PC-3 (cell line): ENCODE measurements around the gene PIEZO1. TPM values are rescaled to one million over a fixed set of nuclear protein-coding genes. Genes with fewer than 3 reads are reported as not detected.

Experiments used
- ATAC-seq: fragments of 200-7000 bp; cut with Tn5 transposase; 2 replicates; pipeline ENCODE4 v1.9.1; 2020; ENCODE audit warnings: mild to moderate bottlenecking, moderate library complexity
- BruUV-seq: library from RNA; stranded (reverse); fragments of 400-500 nt; replicated peaks from 2 replicates; lab custom pipeline; 2021; lab: Mats Ljungman, UMichigan
- CTCF ChIA-PET: fragments of 300-600 bp; sonication (Branson Sonifier 250); formaldehyde crosslinking; loops from one replicate; lab custom pipeline; 2022; ENCODE audit warnings: antibody characterized with exemption; lab: Charles Lee
- POLR2A ChIA-PET: fragments of 300-600 bp; sonication (Branson Sonifier 250); formaldehyde crosslinking; loops from one replicate; lab custom pipeline; 2022; ENCODE audit warnings: antibody characterized with exemption; ENCODE audit not compliant: unreplicated experiment; lab: Charles Lee
- DNase-seq: peaks from one replicate; pipeline ENCODE4 v3.0.0-alpha.2; 2015
- H2AFZ ChIP-seq: fragments of 300-600 bp; sonication (generic); 2 replicates; pipeline ENCODE4 v1.6.0; 2016; ENCODE audit warnings: antibody characterized with exemption, low read length
- H3F3A ChIP-seq: fragments of 300-600 bp; sonication (generic); one replicate; pipeline ENCODE4 v1.6.0; 2017; ENCODE audit warnings: antibody characterized with exemption, low read length, control low read depth, mild to moderate bottlenecking; ENCODE audit not compliant: unreplicated experiment
- H3K27ac ChIP-seq: fragments of 300-600 bp; sonication (generic); 2 replicates; pipeline ENCODE4 v1.5.1; 2016; ENCODE audit warnings: mild to moderate bottlenecking, low read length
- H3K27me3 ChIP-seq: fragments of 300-600 bp; sonication (generic); 2 replicates; pipeline ENCODE4 v1.6.1; 2016; ENCODE audit warnings: low read length, mixed read lengths
- H3K36me3 ChIP-seq: fragments of 300-600 bp; sonication (generic); 2 replicates; pipeline ENCODE4 v1.6.1; 2016; ENCODE audit warnings: low read depth, mixed run types, low read length, mixed read lengths
- H3K4me1 ChIP-seq: fragments of 300-600 bp; sonication (generic); 2 replicates; pipeline ENCODE4 v1.5.1; 2016; ENCODE audit warnings: low read length; ENCODE audit not compliant: insufficient read depth
- H3K4me2 ChIP-seq: fragments of 300-600 bp; sonication (generic); 2 replicates; pipeline ENCODE4 v1.6.0; 2016; ENCODE audit warnings: low read length
- H3K4me3 ChIP-seq: fragments of 300-600 bp; sonication (generic); 2 replicates; pipeline ENCODE4 v1.5.1; 2016; ENCODE audit warnings: mild to moderate bottlenecking, low read length, mixed read lengths
- H3K79me2 ChIP-seq: fragments of 300-600 bp; sonication (generic); 2 replicates; pipeline ENCODE4 v1.6.1; 2017; ENCODE audit warnings: low read length, mixed read lengths
- H3K9ac ChIP-seq: fragments of 300-600 bp; sonication (generic); 2 replicates; pipeline ENCODE4 v1.6.0; 2016; ENCODE audit warnings: mild to moderate bottlenecking, low read length
- H3K9me2 ChIP-seq: fragments of 300-600 bp; sonication (generic); replicated peaks from 2 replicates; pipeline ENCODE4 v1.6.1; 2016; ENCODE audit warnings: mixed run types, low read length, mixed read lengths
- H3K9me3 ChIP-seq: fragments of 300-600 bp; sonication (generic); 2 replicates; pipeline ENCODE4 v1.6.1; 2016; ENCODE audit warnings: low read length, mixed read lengths
- H4K20me1 ChIP-seq: fragments of 300-600 bp; sonication (generic); 2 replicates; pipeline ENCODE4 v1.6.1; 2016; ENCODE audit warnings: low read length, mixed read lengths
- EZH2 ChIP-seq: fragments of 300-600 bp; sonication (generic); IDR thresholded peaks from one replicate; pipeline ENCODE4 v1.6.1; 2017; ENCODE audit warnings: antibody characterized with exemption, mild to moderate bottlenecking, low read length; ENCODE audit not compliant: unreplicated experiment
- EZH2phosphoT487 ChIP-seq: fragments of 300-600 bp; sonication (generic); IDR thresholded peaks from 2 replicates; pipeline ENCODE4 v1.6.1; 2018; ENCODE audit warnings: mild to moderate bottlenecking, antibody characterized with exemption, low read length, borderline replicate concordance
- intact Hi-C: fragments of 100-400 bp; cut with micrococcal nuclease; formaldehyde crosslinking; loops from 2 replicates; pipeline ENCODE4 v1.9.0; 2023
- total RNA-seq: library from RNA; depleted of rRNA; stranded (reverse); fragments of >200 nt; gene quantifications from 2 replicates; pipeline ENCODE4 v1.2.3, GENCODE V29; 2014
- TF ChIP-seq, protein P1 (sequence below): fragments of 300-600 bp; sonication (generic); conservative IDR thresholded peaks from 2 replicates; pipeline ENCODE4 v1.5.1; 2017; ENCODE audit warnings: antibody characterized with exemption, low read depth, mild to moderate bottlenecking, low read length

The PIEZO1 gene
- total RNA-seq, 1 experiment from 2014 or later, result 180 TPM

DNA sequence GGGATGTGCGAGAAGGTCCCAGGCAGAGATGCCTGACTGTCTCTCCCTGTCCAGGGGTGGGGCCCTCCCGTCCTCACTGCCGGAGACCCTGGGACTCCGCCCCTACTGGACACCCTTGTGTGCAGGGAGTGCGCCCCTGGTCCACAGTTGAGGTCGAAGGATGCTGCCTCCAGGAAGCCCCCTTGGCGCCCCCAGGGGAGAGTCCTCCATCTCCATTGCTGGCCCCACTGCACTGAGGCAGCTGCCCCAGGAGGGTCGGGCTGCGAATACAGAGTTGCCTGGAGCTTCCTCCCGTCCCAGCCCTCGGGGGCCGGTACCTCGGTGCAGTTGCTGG, 52.1 kb downstream of the PIEZO1 start:
- Histone ChIP-seq H3K9me2 (no peaks in the 10 kb centered on the region), H3K9me3 (no peaks in the 10 kb centered on the region), H3K79me2 (no peaks in the 10 kb centered on the region), H3F3A (no peaks in the 10 kb centered on the region), H3K4me2 (no peak overlapping the region), H3K36me3 (peaks cover 4% of the 10 kb centered on the region), H2AFZ (no peak overlapping the region), H3K4me1 (no peaks in the 10 kb centered on the region), H3K27ac (no peak overlapping the region), H3K27me3 (no peaks in the 10 kb centered on the region), H3K9ac (no peak overlapping the region), H4K20me1 (no peaks in the 10 kb centered on the region), H3K4me3 (no peak overlapping the region)
- DNase-seq, result no peak
- POLR2A ChIA-PET, result no interaction called here
- ATAC-seq, result no peak
- BruUV-seq, result no TSS peak
- CTCF ChIA-PET, result no interaction called here
- TF ChIP-seq, protein P1, sequence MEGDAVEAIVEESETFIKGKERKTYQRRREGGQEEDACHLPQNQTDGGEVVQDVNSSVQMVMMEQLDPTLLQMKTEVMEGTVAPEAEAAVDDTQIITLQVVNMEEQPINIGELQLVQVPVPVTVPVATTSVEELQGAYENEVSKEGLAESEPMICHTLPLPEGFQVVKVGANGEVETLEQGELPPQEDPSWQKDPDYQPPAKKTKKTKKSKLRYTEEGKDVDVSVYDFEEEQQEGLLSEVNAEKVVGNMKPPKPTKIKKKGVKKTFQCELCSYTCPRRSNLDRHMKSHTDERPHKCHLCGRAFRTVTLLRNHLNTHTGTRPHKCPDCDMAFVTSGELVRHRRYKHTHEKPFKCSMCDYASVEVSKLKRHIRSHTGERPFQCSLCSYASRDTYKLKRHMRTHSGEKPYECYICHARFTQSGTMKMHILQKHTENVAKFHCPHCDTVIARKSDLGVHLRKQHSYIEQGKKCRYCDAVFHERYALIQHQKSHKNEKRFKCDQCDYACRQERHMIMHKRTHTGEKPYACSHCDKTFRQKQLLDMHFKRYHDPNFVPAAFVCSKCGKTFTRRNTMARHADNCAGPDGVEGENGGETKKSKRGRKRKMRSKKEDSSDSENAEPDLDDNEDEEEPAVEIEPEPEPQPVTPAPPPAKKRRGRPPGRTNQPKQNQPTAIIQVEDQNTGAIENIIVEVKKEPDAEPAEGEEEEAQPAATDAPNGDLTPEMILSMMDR, result no peak
- TF ChIP-seq EZH2phosphoT487 (no peak), EZH2 (no peak)
- intact Hi-C loops, result no loop called here

DNA sequence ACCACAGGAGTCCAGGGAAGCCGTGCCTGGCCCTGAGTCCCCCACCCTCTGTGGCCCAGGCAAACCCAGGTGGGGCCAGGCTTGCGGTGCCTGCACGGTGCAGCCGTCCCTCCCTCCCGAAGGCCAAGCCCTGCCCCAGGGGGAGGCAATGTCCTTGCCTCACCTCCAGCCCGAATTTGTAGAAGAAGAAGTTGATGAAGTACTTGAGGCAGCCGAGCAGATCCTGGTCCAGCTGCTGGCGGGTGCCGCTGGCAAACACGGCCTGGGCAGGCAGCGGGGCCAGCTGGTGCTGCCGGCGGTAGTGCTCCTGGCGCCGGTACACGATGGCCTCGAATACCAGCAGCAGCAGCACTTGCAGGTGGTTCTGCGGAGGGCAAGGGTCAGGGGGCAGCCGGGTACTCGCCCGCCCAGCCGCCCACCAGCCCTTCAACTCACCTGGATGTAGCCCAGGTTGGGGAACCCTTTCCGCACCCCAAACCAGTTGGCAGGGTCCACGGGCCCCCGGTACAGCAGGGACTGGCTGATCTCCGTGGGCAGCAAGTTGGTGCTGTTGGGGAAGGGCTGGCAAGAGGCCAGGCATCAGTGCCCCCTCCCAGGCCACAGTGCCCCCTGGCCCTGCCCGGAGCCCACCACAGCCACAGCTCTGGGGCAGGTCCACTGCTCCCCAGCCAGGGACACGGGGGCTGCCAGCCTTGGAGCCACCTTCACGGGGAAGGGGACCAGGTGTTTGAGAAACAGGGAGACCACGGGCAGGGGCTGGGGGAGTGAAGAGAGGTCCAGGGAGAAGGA, 52.7 kb downstream of the PIEZO1 start:
- Histone ChIP-seq H3K27me3 (no peaks in the 10 kb centered on the region), H2AFZ (no peak overlapping the region), H4K20me1 (no peaks in the 10 kb centered on the region), H3K9ac (no peak overlapping the region), H3K9me3 (no peaks in the 10 kb centered on the region), H3K4me2 (no peak overlapping the region), H3F3A (no peaks in the 10 kb centered on the region), H3K27ac (no peak overlapping the region), H3K4me3 (no peak overlapping the region), H3K9me2 (no peaks in the 10 kb centered on the region), H3K36me3 (peaks cover 4% of the 10 kb centered on the region), H3K4me1 (no peaks in the 10 kb centered on the region), H3K79me2 (no peaks in the 10 kb centered on the region)
- ATAC-seq (peak; percentile 21; the same call in 1 of the 2 replicates), DNase-seq (no peak)
- TF ChIP-seq, protein P1, result no peak
- TF ChIP-seq EZH2phosphoT487 (no peak), EZH2 (no peak)
- intact Hi-C loops, result no loop called here
- POLR2A ChIA-PET, result no interaction called here
- CTCF ChIA-PET, result no interaction called here
- BruUV-seq, result no TSS peak

DNA sequence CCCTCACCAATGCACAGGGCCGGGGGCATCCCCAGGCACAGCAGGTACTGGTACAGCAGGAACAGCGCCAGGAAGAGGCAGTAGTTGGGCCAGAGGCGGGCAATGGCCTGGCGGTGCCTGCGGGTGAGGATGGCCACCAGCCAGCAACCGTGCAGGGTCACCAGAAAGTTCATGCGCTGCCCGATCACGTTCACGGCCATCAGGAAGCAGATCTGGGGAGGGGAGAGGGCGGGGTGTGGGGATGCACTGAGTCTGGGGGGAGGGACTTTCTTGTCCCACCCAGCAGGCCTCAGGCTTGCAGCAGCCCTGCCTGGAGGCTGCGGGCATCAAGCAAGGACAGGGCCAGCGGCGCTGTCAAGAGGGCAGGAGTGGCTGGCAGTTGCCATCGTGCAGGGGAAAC, 53.3 kb downstream of the PIEZO1 start:
- ATAC-seq, result no peak
- CTCF ChIA-PET, result no interaction called here
- H3K4me2 ChIP-seq, result no peak overlapping the region

More for the DNA sequence above, 53.3 kb downstream of the PIEZO1 start:
- POLR2A ChIA-PET, result no interaction called here
- peaks cover 4% of the 10 kb centered on the region for H3K36me3 ChIP-seq
- H3K9ac ChIP-seq, result no peak overlapping the region
- no peaks in the 10 kb centered on the region for H3K27me3 ChIP-seq
- H3K79me2 ChIP-seq, result no peaks in the 10 kb centered on the region
- no peak overlapping the region for H3K4me3 ChIP-seq
- TF ChIP-seq, protein P1, result no peak
- no peak for TF ChIP-seq EZH2phosphoT487
- TF ChIP-seq EZH2, result no peak
- intact Hi-C loops, result no loop called here
- no peaks in the 10 kb centered on the region for H3K4me1 ChIP-seq
- no peak for DNase-seq
- no peaks in the 10 kb centered on the region for H3K9me3 ChIP-seq
- H2AFZ ChIP-seq, result no peak overlapping the region
- no peaks in the 10 kb centered on the region for H4K20me1 ChIP-seq
- no TSS peak for BruUV-seq
- H3K9me2 ChIP-seq, result no peaks in the 10 kb centered on the region
- H3F3A ChIP-seq, result no peaks in the 10 kb centered on the region
- H3K27ac ChIP-seq, result no peak overlapping the region
